ENCODE results near the gene ALOX5AP. TPM values are rescaled to one million over a fixed set of nuclear protein-coding genes. Genes with fewer than 3 reads are reported as not detected.

ALOX5AP gene
- total and polyA plus RNA-seq, 10 of the 15 experiments (the other 5 are each of a cell fraction or from before 2014, with no cell fraction given), result 45.9 to 426 (median 109) TPM

DNA sequence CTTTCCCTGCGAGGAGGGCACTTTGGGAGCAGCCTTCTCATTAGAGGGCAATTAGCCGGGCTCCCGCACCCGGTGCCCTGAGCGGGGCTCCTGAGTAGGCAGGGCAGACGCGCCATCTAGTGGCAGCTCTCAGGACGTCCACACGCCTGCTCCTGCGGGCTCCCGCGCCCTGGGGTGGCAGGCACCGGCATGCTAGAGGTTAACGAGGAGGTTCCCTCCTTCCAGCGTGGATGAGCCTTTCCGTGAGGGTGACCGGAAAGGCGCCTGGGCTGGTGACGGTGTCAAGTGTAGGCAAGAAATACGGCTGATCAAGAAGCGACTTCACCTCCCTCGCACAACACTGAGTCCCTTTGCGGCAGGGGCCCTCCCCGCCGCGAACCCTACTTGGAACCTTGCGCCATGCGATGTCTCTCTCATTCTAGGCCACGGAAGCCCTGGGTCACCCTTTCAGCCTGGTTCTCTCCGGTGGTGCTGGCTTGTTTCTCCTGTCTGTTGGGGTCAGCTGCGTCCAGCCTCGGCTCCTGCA, 67.7 kb downstream of the ALOX5AP start (continued):
- no peak for TF ChIP-seq ZNF274 (IDR thresholded peaks at IDR 0.05; ENCODE audit: insufficient read depth, insufficient read length)
- no peak for TF ChIP-seq RBBP5 (conservative IDR thresholded peaks at IDR 0.05)
- TF ChIP-seq, protein P1, sequence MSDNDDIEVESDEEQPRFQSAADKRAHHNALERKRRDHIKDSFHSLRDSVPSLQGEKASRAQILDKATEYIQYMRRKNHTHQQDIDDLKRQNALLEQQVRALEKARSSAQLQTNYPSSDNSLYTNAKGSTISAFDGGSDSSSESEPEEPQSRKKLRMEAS (IDR thresholded peaks at IDR 0.05; ENCODE audit: low read depth, low read length), result 0 out of 2 replicates have a peak, but pooled peaks have one; percentile 8
- TF ChIP-seq ATF2 (IDR thresholded peaks at IDR 0.05; ENCODE audit: low read length), result no peak
- no peak for TF ChIP-seq IRF4 (IDR thresholded peaks at IDR 0.05; ENCODE audit: low read depth, low read length)
- no peak for TF ChIP-seq SIN3A (IDR thresholded peaks at IDR 0.05; ENCODE audit: low read depth, low read length)
- TF ChIP-seq CBFB (IDR thresholded peaks at IDR 0.05; ENCODE audit: low read depth), result no peak
- TF ChIP-seq, protein P2, sequence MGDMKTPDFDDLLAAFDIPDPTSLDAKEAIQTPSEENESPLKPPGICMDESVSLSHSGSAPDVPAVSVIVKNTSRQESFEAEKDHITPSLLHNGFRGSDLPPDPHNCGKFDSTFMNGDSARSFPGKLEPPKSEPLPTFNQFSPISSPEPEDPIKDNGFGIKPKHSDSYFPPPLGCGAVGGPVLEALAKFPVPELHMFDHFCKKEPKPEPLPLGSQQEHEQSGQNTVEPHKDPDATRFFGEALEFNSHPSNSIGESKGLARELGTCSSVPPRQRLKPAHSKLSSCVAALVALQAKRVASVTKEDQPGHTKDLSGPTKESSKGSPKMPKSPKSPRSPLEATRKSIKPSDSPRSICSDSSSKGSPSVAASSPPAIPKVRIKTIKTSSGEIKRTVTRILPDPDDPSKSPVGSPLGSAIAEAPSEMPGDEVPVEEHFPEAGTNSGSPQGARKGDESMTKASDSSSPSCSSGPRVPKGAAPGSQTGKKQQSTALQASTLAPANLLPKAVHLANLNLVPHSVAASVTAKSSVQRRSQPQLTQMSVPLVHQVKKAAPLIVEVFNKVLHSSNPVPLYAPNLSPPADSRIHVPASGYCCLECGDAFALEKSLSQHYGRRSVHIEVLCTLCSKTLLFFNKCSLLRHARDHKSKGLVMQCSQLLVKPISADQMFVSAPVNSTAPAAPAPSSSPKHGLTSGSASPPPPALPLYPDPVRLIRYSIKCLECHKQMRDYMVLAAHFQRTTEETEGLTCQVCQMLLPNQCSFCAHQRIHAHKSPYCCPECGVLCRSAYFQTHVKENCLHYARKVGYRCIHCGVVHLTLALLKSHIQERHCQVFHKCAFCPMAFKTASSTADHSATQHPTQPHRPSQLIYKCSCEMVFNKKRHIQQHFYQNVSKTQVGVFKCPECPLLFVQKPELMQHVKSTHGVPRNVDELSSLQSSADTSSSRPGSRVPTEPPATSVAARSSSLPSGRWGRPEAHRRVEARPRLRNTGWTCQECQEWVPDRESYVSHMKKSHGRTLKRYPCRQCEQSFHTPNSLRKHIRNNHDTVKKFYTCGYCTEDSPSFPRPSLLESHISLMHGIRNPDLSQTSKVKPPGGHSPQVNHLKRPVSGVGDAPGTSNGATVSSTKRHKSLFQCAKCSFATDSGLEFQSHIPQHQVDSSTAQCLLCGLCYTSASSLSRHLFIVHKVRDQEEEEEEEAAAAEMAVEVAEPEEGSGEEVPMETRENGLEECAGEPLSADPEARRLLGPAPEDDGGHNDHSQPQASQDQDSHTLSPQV (IDR thresholded peaks at IDR 0.05), result peak; percentile 61; the same call in 1 of the 2 replicates
- no peak for TF ChIP-seq PAX8 (IDR thresholded peaks at IDR 0.05)
- no peak; the same call in 1 of the 2 replicates for TF ChIP-seq RELB (IDR thresholded peaks at IDR 0.05; ENCODE audit: low read depth)
- TF ChIP-seq BCL11A (IDR thresholded peaks at IDR 0.05; ENCODE audit: low read depth, low read length), result peak; percentile 66; the same call in 1 of the 2 replicates
- no peak; the same call in 1 of the 2 replicates for TF ChIP-seq STAT1 (conservative IDR thresholded peaks at IDR 0.05)
- no peak for TF ChIP-seq JUND (IDR thresholded peaks at IDR 0.05; ENCODE audit: low read depth, low read length)
- TF ChIP-seq E2F4 (IDR thresholded peaks at IDR 0.05; ENCODE audit: low read depth, low read length), result no peak
- TF ChIP-seq SMC3 (IDR thresholded peaks at IDR 0.05; ENCODE audit: borderline replicate concordance, low read length), result peak; percentile 96
- TF ChIP-seq IKZF1 (conservative IDR thresholded peaks at IDR 0.05), result peak; percentile 64
- peak; percentile 78; the same call in 1 of the 2 replicates for TF ChIP-seq SMARCA5 (IDR thresholded peaks at IDR 0.05)
- TF ChIP-seq IKZF2 (IDR thresholded peaks at IDR 0.05), result peak; percentile 26 to 44; a peak in 2 of 4 replicates
- no peak for TF ChIP-seq EP300 (IDR thresholded peaks at IDR 0.05; ENCODE audit: borderline replicate concordance in 1 of 2, control insufficient read depth in 1 of 2, low read depth in 2 of 2, low read length in 2 of 2)
- no peak for TF ChIP-seq STAT3 (IDR thresholded peaks at IDR 0.05; ENCODE audit: low read depth, low read length)
- peak in 1 of 2 experiments; percentile 36; a peak in 1 of 4 replicates for TF ChIP-seq BHLHE40 (IDR thresholded peaks at IDR 0.05; ENCODE audit: borderline replicate concordance in 1 of 2, low read depth in 2 of 2, low read length in 1 of 2)
- TF ChIP-seq CHD4 (IDR thresholded peaks at IDR 0.05), result no peak
- TF ChIP-seq RFX5 (IDR thresholded peaks at IDR 0.05; ENCODE audit: low read depth, low read length), result no peak

All from GM12878 (cell line).